GM19467 (cell line): ENCODE results near the gene SORL1.

ENCODE experiments used
- ATAC-seq: cut with Tn5 transposase; IDR thresholded peaks from one replicate; pipeline ENCODE4 v1.9.1; 2021; ENCODE audit warnings: mild to moderate bottlenecking, moderate library complexity; ENCODE audit not compliant: unreplicated experiment

SORL1 gene

DNA sequence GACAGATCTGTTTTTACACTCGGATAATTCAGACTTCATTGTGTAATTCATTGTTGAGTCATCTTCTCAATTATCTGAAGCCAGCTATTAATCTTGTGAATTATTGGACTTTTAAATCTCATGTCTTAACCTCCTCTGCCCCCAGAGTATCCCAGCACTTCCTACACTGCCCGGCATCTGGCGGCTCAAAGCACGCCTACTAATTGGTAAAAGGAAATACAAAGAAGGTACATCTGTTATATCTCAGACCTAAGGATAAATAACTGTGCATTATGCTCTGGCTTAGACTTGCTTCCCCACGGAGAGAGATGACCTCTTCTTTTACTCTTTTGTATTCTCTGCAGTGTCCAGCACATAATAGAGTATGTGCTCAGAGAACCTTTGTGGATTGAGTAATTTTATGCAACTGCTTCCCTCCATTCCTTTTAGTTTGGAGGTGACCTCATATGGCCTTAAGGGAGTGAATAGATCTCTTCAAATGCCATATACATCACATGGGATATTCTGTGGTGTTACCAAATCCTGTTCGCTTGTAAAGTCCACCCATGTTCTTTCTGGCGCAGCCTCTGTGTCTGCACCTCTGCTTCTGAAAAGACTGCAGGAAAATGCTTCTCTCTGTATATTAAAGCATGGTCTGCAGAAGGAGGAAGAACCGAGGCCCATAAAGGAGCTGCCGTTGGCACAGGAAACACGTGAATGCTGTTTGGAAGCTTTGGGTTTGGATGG is 126.3 kb downstream of the SORL1 start:
- ATAC-seq = no peak

DNA sequence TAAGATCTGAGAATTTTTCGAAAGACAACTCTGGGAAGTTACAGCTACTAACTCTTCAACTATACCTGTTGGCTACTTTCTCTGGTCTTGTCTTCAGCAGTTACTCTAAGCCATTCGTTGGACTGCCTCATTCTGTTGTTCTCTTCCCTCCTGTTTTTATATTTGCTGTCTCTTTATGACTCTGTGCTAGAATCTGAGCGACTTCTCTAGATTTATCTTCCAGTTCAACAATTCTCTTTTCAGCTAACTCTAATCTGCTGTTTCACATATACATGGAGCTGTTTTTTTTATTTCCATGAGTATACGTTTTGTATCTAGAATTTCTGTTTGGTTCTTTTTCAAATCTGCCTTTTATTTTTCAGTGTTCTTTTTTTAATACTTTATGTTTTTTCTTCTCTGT is 128.0 kb downstream of the SORL1 start:
- ATAC-seq = no peak

DNA sequence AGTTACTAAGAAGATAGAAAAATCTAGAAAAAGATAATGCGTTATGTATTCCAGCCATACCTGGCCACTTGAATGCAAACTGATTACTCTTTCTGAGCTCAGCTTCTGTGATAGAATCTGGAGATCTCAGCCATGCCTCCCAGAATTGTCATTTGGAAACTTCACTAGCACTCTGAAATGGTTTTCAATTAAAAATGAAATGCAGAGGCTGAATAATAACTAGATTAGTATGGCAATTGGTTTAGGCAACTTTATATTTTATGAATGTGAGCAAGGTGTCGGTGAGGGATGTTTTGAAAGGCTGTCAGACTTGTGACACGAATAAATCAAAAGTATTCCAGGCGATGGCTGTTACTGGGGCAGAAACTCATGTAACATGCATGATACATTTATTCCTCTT is 129.5 kb downstream of the SORL1 start:
- no peak for ATAC-seq

DNA sequence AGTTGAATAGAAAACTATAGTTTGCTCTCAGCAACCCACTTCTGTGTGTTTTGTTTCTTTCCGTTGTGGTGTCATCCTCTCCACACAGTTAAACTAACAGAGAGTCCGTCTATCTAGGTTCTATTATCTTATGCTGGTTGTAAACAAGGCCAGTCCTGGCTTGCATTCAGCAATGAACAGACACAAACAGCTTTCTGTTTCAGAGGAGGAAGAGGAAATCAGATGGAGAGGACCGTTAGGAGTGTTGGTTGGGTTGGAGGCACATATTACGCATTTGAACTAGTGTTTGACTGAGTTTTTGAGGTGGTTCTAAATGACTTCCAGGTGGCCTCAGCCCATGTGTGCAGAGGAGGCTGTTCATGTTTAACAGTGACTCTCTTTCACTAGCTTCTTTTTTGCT is 130.2 kb downstream of the SORL1 start:
- ATAC-seq = no peak

DNA sequence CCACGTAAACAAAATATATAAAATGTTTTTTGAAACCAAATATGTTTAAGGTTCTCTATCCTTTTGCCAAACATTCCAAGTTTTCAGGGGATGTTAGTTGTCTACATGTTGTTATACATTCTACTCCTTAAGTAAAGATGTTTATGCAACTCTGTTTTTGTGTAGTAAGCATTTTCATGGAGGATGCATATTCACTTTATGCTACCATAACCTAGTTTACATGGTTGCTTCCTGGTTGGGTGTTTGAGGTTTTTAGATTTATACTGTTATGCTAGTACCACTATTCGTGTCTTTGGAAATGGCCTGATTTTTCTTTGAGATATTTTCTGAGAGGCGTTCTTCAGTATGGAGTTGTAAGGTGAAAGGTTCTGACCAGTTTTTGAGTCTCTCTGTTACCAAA is 131.7 kb downstream of the SORL1 start:
- no peak for ATAC-seq

DNA sequence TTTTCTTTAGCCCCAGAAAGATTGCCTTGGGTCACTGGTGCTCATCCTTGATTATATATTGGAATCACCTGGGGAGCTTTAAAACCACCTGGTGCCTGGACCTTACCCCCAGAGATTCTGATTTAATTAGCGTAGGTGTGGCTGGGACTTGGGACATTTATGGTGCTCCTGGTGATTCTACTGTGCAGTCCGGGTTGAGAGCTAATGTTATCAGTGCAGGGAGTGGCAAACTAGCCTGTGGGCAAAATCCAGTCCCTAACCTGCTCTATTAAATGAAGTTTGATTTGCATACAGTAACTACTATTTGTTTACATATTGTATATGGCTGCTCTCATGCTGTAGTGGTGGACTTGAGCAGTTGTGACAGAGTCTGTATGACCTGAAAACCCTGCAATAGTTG is 134.6 kb downstream of the SORL1 start:
- ATAC-seq = no peak

DNA sequence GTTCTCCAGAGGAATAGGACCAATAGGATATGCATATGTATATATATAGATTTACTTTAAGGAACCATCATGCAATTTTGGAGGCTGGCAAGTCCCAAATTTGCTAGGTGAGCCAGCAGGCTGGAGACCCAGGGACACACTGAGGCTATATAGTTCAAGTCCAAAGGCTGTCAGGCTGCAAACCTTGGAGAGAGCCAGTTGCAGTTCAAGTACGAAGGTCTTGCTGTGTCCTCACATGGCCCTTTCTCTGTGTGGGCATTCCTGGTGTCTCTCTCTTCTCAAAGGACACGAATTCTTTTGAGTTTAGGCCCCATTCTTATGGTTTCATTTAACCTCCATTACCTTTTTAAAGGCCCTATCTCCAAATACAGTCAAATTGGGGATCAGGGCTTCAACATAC is 135.1 kb downstream of the SORL1 start:
- ATAC-seq = no peak

DNA sequence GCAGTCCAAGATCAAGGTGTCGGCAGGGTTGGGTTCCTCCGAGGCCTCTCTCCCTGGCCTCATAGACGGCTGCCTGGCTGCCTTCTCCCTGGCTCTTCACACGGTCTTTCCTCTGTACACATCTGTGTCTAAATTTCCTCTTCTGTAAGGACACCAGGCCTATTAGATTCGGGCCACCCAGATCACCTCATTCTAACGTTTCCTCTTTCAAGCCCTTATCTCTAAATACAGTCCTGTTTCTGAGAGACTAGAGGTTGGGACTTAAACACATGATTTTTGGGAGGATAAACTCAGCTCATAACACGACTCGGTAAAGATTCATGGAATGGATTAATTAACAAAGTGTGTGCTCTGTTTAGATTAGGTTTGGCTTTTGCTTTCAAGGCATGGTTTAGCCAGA is 136.6 kb downstream of the SORL1 start:
- no peak for ATAC-seq

DNA sequence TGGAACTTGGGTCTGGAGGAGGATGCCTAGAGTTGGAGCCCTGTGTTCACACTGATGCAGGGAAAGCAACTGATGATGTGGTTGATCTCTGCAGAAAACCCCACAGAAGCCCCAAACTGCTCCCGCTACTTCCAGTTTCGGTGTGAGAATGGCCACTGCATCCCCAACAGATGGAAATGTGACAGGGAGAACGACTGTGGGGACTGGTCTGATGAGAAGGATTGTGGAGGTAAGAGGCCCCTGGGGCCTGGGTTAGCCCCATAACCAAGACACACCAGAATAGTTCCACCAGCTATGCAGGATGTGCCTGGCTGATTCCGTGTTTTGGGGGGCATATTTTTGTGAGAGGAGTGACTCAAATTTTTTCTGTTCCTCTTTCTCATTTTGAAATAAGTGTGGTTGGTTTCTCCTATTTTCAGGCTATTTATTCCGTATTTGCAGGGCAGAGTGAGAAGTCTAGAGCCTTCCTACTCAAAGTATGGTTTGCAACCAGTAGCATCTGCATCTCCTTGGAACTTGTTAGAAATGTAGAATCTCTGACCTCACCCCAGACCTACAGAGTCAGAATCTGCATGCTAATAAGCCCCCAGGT is 137.9 kb downstream of the SORL1 start:
- peak; percentile 79 for ATAC-seq

DNA sequence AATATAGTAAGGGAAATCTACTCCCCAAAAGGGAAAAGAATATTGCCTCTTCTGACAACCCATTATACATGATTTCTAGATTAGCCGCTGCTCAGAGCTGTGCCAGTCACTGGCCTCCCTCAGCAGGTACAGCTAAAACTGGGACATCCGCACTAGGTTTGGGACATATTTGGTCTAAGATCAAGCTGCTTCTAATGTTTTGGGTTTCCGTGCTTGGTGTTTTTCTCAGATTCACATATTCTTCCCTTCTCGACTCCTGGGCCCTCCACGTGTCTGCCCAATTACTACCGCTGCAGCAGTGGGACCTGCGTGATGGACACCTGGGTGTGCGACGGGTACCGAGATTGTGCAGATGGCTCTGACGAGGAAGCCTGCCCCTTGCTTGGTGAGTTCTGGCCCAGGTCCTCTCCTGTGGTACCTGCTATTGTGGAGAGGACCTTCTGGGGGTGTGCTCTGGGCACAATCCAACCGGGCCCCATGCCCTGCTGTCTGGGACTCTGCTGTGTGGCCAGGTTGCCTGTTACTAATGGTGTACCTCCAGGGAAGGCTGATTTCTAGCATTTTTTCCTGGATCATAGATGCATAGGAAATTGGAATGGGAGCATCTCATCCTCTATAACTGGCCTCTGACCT is 138.8 kb downstream of the SORL1 start:
- ATAC-seq = peak; percentile 1

DNA sequence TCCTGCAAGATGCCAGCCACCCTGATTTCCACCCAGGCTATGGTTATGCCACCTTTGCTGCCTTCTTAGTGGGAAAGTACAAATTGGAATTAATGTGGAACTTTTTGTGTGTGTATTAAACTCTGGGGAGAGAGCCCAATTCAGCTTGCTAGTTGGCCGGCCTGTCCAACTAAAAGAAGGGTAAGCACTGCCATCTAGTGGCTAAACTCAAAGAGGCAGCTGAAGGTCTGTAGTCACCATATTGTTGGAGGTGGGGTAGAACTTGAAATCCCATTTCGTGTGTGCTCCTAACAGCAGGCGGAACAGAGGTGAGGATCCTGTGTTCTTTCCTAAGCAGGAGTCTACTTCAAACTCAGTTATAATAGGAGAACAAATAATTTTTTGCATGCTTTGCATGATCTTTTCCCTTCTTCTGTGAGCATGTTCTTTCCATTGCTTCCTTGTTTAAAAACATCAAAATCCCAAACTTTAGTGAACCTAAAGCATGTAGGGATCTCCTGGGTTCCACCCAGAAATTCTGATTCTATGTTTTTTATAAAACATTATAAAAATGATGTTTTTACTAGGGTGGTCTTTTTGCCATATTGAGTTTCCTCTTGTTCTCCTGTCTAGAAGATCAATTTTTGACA is 139.4 kb downstream of the SORL1 start:
- ATAC-seq = no peak

DNA sequence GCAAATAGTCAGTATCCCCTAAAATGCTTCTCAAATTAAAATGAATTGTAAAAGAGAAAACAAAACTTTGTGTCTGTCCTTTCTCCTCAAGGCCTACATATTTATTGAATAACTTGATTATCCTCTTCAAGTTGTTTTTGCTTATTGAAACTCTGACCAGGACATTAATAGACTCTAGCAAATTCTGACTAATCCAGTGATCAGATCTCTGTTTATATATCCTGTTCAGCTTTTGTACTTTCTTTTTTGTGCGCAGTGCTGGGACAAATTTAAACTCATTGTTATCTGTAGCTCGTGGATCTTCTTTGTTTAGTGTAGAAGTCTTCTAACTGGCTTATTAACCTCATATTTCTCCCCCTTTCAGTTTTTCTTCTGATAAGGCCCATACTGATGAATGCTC is 140.6 kb downstream of the SORL1 start:
- ATAC-seq = no peak

DNA sequence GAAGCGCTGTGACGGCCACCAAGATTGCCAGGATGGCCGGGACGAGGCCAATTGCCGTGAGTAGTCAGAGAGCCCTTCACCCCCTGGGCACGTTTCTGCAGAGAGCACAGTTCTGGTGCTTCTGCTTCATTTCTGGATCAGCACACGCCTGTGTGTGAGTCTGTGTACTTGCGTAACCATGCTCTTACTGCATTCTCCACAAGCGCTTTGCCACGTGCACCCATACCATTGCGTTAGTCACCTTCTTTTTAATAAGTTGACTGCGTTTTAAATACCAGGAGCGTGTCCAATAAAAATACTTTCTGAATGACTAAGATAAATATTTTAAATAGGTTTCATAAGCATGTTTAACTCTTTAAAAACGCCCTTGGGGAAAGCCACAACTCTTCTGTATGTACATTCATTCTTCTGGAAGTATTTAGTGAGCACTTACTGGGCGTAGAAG is 143.6 kb downstream of the SORL1 start:
- no peak for ATAC-seq

DNA sequence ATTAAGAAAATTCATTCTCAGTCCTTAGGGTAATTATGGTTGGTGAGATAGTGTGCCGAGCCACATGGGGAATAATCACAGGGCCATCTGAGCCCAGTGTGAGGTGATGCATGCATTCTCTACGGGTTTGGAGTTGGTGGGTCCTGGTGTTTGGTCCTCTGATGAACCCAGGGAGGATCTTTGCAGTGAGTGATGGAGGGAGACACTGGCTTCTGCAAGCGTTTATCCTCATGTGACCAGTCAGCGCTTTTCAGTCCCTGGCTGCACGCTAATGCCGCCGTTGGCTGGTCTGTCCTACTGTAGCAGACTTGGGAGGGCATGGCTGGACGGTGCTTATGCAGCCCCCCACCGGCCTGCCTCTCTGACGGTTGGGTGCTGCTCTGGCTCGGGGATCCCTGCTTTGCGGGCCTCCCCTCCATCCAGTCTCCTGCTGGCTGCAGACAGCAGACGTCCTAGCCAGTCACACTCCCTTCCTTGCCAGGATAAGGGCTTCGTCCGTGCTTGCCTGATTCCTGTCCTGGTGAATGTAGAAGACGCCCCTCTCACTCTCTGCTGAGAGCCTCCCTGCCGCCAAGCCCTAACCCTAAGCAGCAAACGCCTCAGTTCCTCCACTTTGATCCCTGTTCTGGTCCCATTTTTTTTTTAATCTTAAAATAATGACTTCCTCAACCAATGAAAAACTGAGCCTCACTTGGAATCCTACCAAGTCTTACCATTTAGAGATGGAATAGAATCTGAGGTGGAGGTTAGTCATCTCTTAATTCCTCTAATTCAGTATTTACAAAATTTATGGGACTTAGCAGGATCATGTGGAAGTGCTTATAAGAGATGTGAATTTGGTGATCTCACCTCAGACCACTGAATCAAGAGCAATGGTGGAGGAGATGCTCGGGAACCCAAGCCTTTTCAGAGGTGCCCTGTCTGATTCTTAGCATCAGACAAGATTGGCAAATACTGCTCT is 144.4 kb downstream of the SORL1 start:
- no peak for ATAC-seq

DNA sequence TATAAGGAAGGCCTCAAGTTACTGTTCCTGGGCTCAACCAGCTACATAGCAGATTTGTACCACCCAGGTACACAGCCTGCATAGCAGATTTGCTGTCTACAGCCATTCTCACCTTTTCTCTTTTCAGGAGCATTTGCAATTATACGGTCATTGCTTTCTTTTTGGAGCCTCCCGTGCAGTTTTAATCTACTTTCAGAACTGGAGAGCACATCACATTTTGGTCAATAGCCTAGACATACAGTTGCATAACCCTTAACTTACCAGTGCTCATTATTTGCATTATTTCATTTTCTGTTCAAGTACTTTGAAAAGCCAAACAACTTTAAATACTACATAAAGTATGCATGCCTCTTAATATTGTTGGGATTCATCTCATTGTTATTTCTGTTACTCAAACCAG is 151.2 kb downstream of the SORL1 start:
- no peak for ATAC-seq

DNA sequence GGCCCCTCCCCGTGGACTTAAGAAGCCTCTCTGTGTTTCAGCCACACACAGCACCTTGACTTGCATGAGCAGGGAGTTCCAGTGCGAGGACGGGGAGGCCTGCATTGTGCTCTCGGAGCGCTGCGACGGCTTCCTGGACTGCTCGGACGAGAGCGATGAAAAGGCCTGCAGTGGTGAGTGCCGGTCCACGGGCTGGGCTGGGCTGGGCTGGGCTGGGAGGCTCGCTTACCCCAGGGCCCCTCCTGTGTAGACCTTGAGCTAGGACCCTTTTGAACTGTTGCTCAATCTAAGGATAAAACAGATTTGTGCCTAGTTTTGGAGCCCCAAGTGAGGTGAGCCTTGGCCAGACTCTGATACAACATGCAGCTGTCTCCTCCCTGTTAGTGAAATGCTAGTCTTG is 152.0 kb downstream of the SORL1 start:
- no peak for ATAC-seq

DNA sequence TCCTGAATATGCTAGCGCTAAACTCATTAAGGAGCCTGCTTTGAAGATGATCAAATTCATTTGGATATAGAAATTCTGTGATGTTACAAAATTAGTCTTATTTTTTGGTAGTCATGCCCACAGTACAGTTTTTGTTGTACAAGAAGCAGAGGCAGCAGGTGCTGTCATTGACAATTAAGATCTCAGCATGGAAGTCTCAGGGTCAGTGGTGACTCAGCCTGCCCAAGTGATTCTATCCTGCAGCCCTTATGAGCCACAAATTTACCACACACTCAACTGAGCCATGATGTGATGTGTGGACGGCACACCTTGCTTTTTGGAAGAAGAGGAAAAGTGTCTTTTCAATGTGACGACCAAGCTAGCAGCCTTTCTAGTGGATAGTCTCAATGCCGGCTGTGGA is 154.2 kb downstream of the SORL1 start:
- no peak for ATAC-seq

DNA sequence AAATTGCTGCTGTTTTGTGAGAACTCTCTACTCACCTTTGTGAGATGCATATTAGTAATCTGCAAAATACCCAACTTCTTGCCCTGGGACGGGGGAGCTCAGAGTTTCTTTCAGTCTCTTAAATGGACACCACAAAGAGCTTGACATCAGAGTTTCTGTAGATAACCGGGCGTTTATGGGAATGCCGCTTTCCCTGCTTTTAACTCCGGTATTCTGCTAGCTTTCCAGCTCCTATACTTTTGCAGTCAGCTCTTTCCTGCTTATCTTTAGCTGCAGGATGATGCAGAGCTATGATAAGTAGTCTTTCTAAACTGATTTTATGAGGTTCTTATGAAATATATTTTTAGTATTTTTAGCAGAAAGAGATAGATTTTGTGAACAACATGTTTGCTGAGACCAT is 155.2 kb downstream of the SORL1 start:
- ATAC-seq = no peak

DNA sequence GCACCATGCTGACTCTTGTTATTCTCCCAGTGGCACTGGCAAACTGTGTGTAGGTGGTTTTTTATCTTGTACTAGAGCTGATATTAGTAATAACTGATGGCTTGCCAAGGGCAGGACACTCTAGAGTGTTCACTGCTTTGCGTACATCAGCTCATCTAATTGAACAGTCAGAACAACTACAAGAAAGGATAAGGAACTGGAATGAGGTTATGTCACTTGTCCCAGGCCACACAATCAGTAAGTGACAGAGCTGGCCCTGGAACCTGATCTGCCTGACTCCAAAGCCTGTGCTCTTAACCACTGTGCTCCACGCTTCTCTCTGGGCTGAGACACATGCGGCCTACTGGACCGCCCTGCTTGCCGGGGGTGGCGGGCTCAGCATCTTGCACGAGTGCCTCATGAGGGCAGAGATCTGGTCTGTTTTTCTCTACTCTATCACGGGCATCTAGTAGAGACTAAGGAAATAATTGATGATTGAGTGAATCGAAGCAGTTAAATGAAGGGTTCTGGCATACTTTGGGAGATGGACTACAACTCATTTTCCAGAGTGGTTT is 156.5 kb downstream of the SORL1 start:
- no peak for ATAC-seq

DNA sequence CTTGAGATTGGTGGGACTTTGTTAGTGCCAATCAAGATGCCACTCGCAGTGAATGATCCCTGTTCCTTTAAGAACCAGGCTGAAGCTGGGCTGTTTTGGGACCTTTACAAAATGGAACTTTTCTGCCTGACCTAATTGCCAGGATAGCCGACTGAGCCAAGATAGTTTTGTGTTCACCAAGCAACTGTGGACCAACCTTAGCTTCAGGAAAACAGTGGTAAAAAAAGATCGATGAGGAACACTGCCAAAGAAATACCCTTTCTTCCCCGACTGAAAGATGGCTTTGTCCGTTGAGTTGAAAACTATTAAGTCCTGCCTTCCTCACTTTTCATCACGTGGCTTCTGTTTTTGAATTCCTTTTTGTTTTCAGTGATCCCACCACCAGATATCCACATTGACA is 158.6 kb downstream of the SORL1 start:
- no peak for ATAC-seq

DNA sequence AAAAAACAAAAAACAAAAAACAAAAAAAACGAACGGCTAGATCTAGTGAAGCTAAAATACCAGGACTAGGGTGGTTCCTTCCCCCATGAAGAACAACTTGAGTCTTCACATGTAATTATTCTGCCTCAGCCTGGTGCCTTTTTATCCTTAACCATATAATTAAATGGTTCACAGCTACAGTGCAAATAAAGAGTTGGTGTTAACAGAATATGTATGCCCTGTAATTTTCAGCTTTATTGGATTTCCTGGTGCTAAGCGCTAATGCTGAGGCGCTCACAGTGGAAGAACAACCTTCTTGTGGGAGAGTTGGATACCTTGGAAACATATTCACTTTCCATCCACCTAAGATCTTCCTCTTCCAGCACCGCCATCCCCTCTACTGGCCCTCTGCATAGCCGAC is 159.1 kb downstream of the SORL1 start:
- no peak for ATAC-seq
